Measurements from ENCODE around the gene EMILIN2. TPM values are rescaled to one million over a fixed set of nuclear protein-coding genes. Genes with fewer than 3 reads are reported as not detected.

The EMILIN2 gene
- polyA plus RNA-seq, 1 donor (not counting 4 experiments of a cell fraction or from before 2014, with no cell fraction given), result 0.07 TPM

DNA sequence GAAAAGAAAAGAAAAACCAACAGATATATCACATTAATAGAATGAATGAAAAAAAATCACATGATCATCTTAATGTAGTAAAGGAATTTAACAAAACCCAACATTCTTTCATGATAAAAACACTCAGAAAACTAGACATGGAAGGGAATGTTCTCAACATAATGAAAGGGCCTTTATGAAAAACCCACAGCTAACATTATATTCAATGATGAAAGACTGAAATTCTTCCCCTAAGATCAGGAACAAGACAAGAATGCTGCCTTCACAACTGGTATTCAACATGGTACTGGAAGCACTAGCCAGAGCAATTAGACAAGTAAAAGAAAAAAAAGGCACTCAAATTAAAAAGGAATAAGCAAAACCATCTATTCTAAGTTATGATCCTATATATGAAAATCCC is 28.5 kb upstream of the EMILIN2 start:
- Histone ChIP-seq H3K4me1 (ENCODE audit: control insufficient read depth, extremely low read depth, insufficient read depth, low read length) (no peaks in the 10 kb centered on the region), H3K4me3 (ENCODE audit: control insufficient read depth in 2 of 3, extremely low read depth in 1 of 3, insufficient read depth in 2 of 3, low read depth in 1 of 3, low read length in 3 of 3) (no peak overlapping the region), H3K9me3 (ENCODE audit: control insufficient read depth, low read depth, low read length) (no peaks in the 10 kb centered on the region), H3K4me2 (ENCODE audit: control insufficient read depth, extremely low read depth, insufficient read depth, low read depth, low read length) (no peak overlapping the region), H3K79me2 (ENCODE audit: control insufficient read depth, insufficient read depth, low read length) (no peaks in the 10 kb centered on the region), H3K36me3 (ENCODE audit: control insufficient read depth in 2 of 2, extremely low read depth in 1 of 2, insufficient read depth in 2 of 2, low read length in 2 of 2) (no peaks in the 10 kb centered on the region), H2AFZ (ENCODE audit: control insufficient read depth, low read length) (no peak overlapping the region), H3K9me1 (ENCODE audit: control insufficient read depth, extremely low read depth, insufficient read depth, low read length) (no peaks in the 10 kb centered on the region), H3K27ac (ENCODE audit: control insufficient read depth, insufficient read depth, low read length) (no peak overlapping the region), H4K20me1 (ENCODE audit: control insufficient read depth, extremely low read depth, insufficient read depth, low read length) (no peaks in the 10 kb centered on the region), H3K9ac (ENCODE audit: control insufficient read depth, extremely low read depth, insufficient read depth, low read length) (no peak overlapping the region), H3K27me3 (ENCODE audit: control insufficient read depth, extremely low read depth, insufficient read depth, low read length) (no peaks in the 10 kb centered on the region)
- dilution Hi-C loops (cut with MboI; ENCODE audit: extremely low pct_ligation_motif_present, low sequenced_read_pairs), result no loop called here
- TF ChIP-seq, protein P1, sequence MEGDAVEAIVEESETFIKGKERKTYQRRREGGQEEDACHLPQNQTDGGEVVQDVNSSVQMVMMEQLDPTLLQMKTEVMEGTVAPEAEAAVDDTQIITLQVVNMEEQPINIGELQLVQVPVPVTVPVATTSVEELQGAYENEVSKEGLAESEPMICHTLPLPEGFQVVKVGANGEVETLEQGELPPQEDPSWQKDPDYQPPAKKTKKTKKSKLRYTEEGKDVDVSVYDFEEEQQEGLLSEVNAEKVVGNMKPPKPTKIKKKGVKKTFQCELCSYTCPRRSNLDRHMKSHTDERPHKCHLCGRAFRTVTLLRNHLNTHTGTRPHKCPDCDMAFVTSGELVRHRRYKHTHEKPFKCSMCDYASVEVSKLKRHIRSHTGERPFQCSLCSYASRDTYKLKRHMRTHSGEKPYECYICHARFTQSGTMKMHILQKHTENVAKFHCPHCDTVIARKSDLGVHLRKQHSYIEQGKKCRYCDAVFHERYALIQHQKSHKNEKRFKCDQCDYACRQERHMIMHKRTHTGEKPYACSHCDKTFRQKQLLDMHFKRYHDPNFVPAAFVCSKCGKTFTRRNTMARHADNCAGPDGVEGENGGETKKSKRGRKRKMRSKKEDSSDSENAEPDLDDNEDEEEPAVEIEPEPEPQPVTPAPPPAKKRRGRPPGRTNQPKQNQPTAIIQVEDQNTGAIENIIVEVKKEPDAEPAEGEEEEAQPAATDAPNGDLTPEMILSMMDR (optimal IDR thresholded peaks at IDR 0.05 in 1 of 3, IDR thresholded peaks at IDR 0.05 in 1 of 3, conservative IDR thresholded peaks at IDR 0.05 in 1 of 3; ENCODE audit: extremely low read depth in 1 of 3, insufficient read depth in 2 of 3, low read length in 3 of 3), result no peak
- no peak for TF ChIP-seq EZH2 (IDR thresholded peaks at IDR 0.05; ENCODE audit: low read length)
- DNase-seq (ENCODE audit: low read depth, low spot score), result no peak
- no peak for FAIRE-seq

DNA sequence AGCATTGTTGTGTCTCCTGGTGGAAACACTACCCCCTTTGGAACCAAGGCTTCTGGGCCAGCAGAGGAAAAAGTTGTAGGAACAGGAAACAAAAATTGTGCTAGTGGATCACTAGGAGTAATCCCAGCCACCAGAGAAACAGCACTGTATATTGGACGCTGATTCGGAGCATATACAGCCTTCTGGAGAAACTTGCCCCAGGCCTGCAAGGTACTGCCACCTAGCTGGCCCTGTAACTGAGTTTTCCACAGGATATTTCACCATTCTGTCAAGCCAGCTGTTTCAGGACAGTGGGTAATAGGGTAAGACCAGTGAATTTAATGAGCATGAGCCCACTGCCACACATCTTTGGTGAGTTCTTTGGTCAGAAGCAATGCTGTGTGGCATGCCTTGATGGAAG is 25.1 kb upstream of the EMILIN2 start:
- Histone ChIP-seq H2AFZ (ENCODE audit: control insufficient read depth, low read length) (no peak overlapping the region), H3K9ac (ENCODE audit: control insufficient read depth, extremely low read depth, insufficient read depth, low read length) (no peak overlapping the region), H3K27me3 (ENCODE audit: control insufficient read depth, extremely low read depth, insufficient read depth, low read length) (no peaks in the 10 kb centered on the region), H3K36me3 (ENCODE audit: control insufficient read depth in 2 of 2, extremely low read depth in 1 of 2, insufficient read depth in 2 of 2, low read length in 2 of 2) (no peaks in the 10 kb centered on the region), H3K9me1 (ENCODE audit: control insufficient read depth, extremely low read depth, insufficient read depth, low read length) (no peaks in the 10 kb centered on the region), H4K20me1 (ENCODE audit: control insufficient read depth, extremely low read depth, insufficient read depth, low read length) (no peaks in the 10 kb centered on the region), H3K27ac (ENCODE audit: control insufficient read depth, insufficient read depth, low read length) (no peak overlapping the region), H3K79me2 (ENCODE audit: control insufficient read depth, insufficient read depth, low read length) (no peaks in the 10 kb centered on the region), H3K4me1 (ENCODE audit: control insufficient read depth, extremely low read depth, insufficient read depth, low read length) (no peaks in the 10 kb centered on the region), H3K4me2 (ENCODE audit: control insufficient read depth, extremely low read depth, insufficient read depth, low read depth, low read length) (no peak overlapping the region), H3K9me3 (ENCODE audit: control insufficient read depth, low read depth, low read length) (no peaks in the 10 kb centered on the region), H3K4me3 (ENCODE audit: control insufficient read depth in 2 of 3, extremely low read depth in 1 of 3, insufficient read depth in 2 of 3, low read depth in 1 of 3, low read length in 3 of 3) (no peak overlapping the region)
- DNase-seq (ENCODE audit: low read depth, low spot score), result no peak
- no peak for FAIRE-seq
- no peak for TF ChIP-seq EZH2 (IDR thresholded peaks at IDR 0.05; ENCODE audit: low read length)
- TF ChIP-seq, protein P1 (optimal IDR thresholded peaks at IDR 0.05 in 1 of 3, IDR thresholded peaks at IDR 0.05 in 1 of 3, conservative IDR thresholded peaks at IDR 0.05 in 1 of 3; ENCODE audit: extremely low read depth in 1 of 3, insufficient read depth in 2 of 3, low read length in 3 of 3), result no peak
- dilution Hi-C loops (cut with MboI; ENCODE audit: extremely low pct_ligation_motif_present, low sequenced_read_pairs), result no loop called here

Measured in keratinocyte (primary cell).